ENCODE results near the gene KCNMA1.

The KCNMA1 gene

GRCh38 chr10:77251297-77252013 lies 386.2 kb downstream of the KCNMA1 start:
- TF ChIP-seq FOXM1 (IDR thresholded peaks at IDR 0.05; ENCODE audit: borderline replicate concordance, low read depth) (no peak), TEAD4 (IDR thresholded peaks at IDR 0.05) (no peak), RAD21 (IDR thresholded peaks at IDR 0.05; ENCODE audit: low read depth) (peak; percentile 70)

- TF ChIP-seq EP300 (IDR thresholded peaks at IDR 0.05; ENCODE audit: borderline replicate concordance) (no peak), FOXM1 (IDR thresholded peaks at IDR 0.05; ENCODE audit: borderline replicate concordance, low read depth) (no peak), ZBTB7A (IDR thresholded peaks at IDR 0.05; ENCODE audit: low read depth) (no peak), NFIC (IDR thresholded peaks at IDR 0.05) (no peak), TEAD4 (IDR thresholded peaks at IDR 0.05) (no peak), CEBPB (IDR thresholded peaks at IDR 0.05) (no peak), RAD21 (IDR thresholded peaks at IDR 0.05; ENCODE audit: low read depth) (no peak), USF1 (IDR thresholded peaks at IDR 0.05) (no peak), MAX (IDR thresholded peaks at IDR 0.05) (no peak)
Observed at GRCh38 chr10:77249901-77250459, 387.6 kb downstream of the KCNMA1 start.

GRCh38 chr10:77248104-77248790 lies 389.4 kb downstream of the KCNMA1 start:
- TF ChIP-seq RAD21 (IDR thresholded peaks at IDR 0.05; ENCODE audit: low read depth) (no peak), MAX (IDR thresholded peaks at IDR 0.05) (no peak), FOXM1 (IDR thresholded peaks at IDR 0.05; ENCODE audit: borderline replicate concordance, low read depth) (no peak), USF1 (IDR thresholded peaks at IDR 0.05) (no peak), CEBPB (IDR thresholded peaks at IDR 0.05) (no peak), EP300 (IDR thresholded peaks at IDR 0.05; ENCODE audit: borderline replicate concordance) (no peak), CREB1 (IDR thresholded peaks at IDR 0.05; ENCODE audit: low read depth) (no peak), NFIC (IDR thresholded peaks at IDR 0.05) (no peak), YY1 (IDR thresholded peaks at IDR 0.05; ENCODE audit: low read depth) (no peak), EGR1 (IDR thresholded peaks at IDR 0.05) (no peak), TCF12 (IDR thresholded peaks at IDR 0.05; ENCODE audit: low read depth) (no peak), TAF1 (IDR thresholded peaks at IDR 0.05; ENCODE audit: low read depth) (no peak), ZBTB7A (IDR thresholded peaks at IDR 0.05; ENCODE audit: low read depth) (no peak), TEAD4 (IDR thresholded peaks at IDR 0.05) (no peak), REST (IDR thresholded peaks at IDR 0.05; ENCODE audit: low read depth) (no peak)

- TF ChIP-seq FOXM1 (IDR thresholded peaks at IDR 0.05; ENCODE audit: borderline replicate concordance, low read depth) (no peak), TAF1 (IDR thresholded peaks at IDR 0.05; ENCODE audit: low read depth) (no peak), EGR1 (IDR thresholded peaks at IDR 0.05) (no peak), MAX (IDR thresholded peaks at IDR 0.05) (no peak), USF1 (IDR thresholded peaks at IDR 0.05) (no peak), NFIC (IDR thresholded peaks at IDR 0.05) (no peak)
Observed at GRCh38 chr10:77247031-77247990, 390.3 kb downstream of the KCNMA1 start.

GRCh38 chr10:77245953-77246352 lies 391.7 kb downstream of the KCNMA1 start:
- TF ChIP-seq FOXM1 (IDR thresholded peaks at IDR 0.05; ENCODE audit: borderline replicate concordance, low read depth) (no peak), EGR1 (IDR thresholded peaks at IDR 0.05) (no peak), CREB1 (IDR thresholded peaks at IDR 0.05; ENCODE audit: low read depth) (no peak), TEAD4 (IDR thresholded peaks at IDR 0.05) (no peak), TCF12 (IDR thresholded peaks at IDR 0.05; ENCODE audit: low read depth) (no peak), YY1 (IDR thresholded peaks at IDR 0.05; ENCODE audit: low read depth) (no peak), USF1 (IDR thresholded peaks at IDR 0.05) (no peak), EP300 (IDR thresholded peaks at IDR 0.05; ENCODE audit: borderline replicate concordance) (no peak), ZBTB7A (IDR thresholded peaks at IDR 0.05; ENCODE audit: low read depth) (no peak), CEBPB (IDR thresholded peaks at IDR 0.05) (no peak), REST (IDR thresholded peaks at IDR 0.05; ENCODE audit: low read depth) (no peak), MAX (IDR thresholded peaks at IDR 0.05) (no peak), TAF1 (IDR thresholded peaks at IDR 0.05; ENCODE audit: low read depth) (no peak), RAD21 (IDR thresholded peaks at IDR 0.05; ENCODE audit: low read depth) (no peak), NFIC (IDR thresholded peaks at IDR 0.05) (no peak)

Data from Ishikawa (cell line).